ENCODE data around the gene CCDC85B.
A peak's percentile ranks its signal among the peaks of the same experiment; 100 is the strongest.

Gene CCDC85B

DNA sequence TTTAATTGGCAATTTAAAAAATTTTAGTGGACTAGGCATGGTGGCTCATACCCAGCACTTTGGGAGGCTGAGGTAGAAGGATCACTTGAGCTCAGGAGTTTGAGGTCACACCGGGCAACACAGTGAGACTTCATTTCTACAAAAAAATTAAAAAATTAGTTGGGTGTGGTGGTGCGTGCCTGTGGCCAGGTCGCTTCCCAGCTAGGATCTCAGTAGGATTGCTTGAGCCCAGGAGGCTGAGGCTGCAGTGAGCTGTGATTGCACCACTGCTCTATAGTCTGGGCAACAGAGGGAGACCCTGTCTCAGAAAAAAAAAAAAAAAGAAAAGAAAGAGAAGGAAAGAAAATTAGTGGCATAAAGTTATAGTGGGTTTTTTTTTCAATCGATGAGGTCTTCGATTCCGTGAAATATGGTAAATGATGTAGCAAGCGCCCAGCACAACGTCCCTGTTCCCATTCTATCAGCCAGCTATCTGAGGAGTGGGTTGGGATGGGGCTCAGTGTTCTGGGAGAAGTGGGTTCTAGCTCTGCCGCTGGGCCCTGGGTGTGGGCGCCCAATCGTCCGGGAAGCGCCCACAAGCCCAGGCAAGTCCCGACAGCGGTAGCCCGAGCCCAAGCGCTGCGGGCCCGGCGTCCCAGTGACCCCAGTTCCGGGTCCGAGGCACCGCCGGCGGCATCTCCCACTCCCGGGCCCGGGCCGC, 8.3 kb downstream of the CCDC85B start:
- Histone ChIP-seq H3K4me3 (ENCODE audit: low read length) (peak overlapping the region; percentile 31), H3K9ac (ENCODE audit: low read length) (peak overlapping the region; percentile 62), H3K9me3 (ENCODE audit: control insufficient read depth, low read length) (no peaks in the 10 kb centered on the region), H3K4me1 (ENCODE audit: control insufficient read depth, insufficient read depth, low read length) (peaks cover 21% of the 10 kb centered on the region), H3K36me3 (ENCODE audit: control insufficient read depth, insufficient read depth, low read length) (no peaks in the 10 kb centered on the region), H3K27me3 (ENCODE audit: control insufficient read depth, insufficient read depth, low read length) (peaks cover 6% of the 10 kb centered on the region)

DNA sequence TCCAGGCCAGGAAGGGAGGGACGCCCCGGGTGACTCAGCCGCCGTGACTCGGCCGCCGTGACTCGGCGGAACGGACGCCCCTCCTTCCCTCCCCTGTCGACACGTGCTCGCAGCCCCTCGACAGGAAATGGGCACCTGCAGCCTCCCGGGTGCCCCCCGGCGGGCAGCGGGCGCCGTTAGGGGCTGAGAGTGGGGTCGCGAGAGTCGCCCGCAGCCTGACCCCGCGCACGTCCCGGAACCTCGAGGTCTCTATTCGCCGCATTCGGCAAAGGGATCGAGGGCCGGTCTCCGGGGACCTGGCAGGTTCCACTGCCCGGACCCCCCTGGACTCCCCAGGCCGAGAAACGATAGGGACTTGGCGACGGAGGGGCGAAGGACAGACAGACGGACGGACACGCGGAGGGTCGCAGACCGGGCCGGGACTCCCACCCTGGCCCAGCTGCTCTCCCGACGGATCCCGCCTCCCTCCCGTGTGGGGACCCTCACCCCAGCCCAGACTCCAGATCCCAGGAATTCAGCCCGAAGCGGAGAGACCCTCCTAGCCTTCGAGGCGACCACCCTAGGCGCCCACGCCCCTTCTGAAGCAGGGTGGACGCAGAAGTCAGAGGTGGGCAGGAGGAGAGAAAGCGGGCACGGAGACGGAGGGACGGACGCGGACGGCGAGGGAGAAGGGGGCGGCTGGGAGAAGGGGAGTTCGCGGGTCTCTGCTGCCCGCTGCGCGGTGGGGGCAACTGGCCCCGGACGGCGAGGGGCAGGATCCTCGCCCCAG, 9.1 kb downstream of the CCDC85B start:
- Histone ChIP-seq H3K4me3 (ENCODE audit: low read length) (peak overlapping the region; percentile 31), H3K9me3 (ENCODE audit: control insufficient read depth, low read length) (no peaks in the 10 kb centered on the region), H3K9ac (ENCODE audit: low read length) (peak overlapping the region; percentile 62), H3K4me1 (ENCODE audit: control insufficient read depth, insufficient read depth, low read length) (peaks cover 21% of the 10 kb centered on the region), H3K36me3 (ENCODE audit: control insufficient read depth, insufficient read depth, low read length) (no peaks in the 10 kb centered on the region), H3K27me3 (ENCODE audit: control insufficient read depth, insufficient read depth, low read length) (peaks cover 6% of the 10 kb centered on the region)

DNA sequence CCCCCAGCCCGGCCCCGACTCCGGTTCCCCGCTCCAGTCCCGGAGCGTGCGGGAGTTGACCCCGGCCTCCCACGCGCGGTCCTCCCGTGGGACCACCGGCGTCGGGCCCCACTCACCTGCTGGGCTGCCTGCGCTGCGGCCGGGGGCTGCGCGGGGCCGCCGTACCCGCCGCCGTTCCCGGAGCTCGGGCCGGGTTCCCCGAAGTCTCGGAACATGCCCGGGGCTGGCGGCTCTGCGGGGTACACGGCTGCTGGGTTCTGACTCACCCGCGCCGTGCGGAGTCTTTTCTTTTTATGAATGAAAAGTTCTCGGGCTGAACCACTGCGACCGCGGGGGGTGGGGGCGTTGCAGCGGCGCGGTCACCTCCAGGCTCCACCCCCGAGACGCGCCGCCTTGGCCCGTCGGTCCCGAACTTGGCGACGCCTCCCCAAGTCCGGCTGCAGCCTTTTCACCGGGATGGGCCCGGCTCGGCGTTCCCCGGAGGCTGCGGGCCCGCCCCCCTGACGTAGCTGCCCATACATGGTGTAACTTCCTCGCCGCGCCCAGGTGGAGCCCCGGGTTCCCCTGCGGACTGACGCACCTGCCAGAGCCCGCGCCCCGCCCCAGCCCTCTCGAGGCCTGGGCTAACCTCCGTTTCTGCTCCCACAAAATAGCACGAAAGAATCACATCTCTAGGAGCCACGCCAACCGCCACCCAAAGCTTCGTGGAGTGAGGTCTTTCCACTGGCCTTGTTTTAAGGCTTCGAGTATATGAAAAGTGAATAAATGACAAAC, 9.8 kb downstream of the CCDC85B start, which contains the start of gene FOSL1:
Gene FOSL1, minus strand, starts transcription at position 264 of the 774 bp plus-strand sequence. Its CDS starts 49 bp downstream, at position 215.
- H3K36me3 ChIP-seq (ENCODE audit: control insufficient read depth, insufficient read depth, low read length), result no peaks in the 10 kb centered on the region
- H3K9me3 ChIP-seq (ENCODE audit: control insufficient read depth, low read length), result no peaks in the 10 kb centered on the region
- peak within 1 kb of the TSS; percentile 62 for H3K9ac ChIP-seq (ENCODE audit: low read length)
- H3K27me3 ChIP-seq (ENCODE audit: control insufficient read depth, insufficient read depth, low read length), result peaks cover 6% of the 10 kb centered on the region
- H3K4me1 ChIP-seq (ENCODE audit: control insufficient read depth, insufficient read depth, low read length), result peaks cover 21% of the 10 kb centered on the region
- peak within 1 kb of the TSS; percentile 31 for H3K4me3 ChIP-seq (ENCODE audit: low read length)

DNA sequence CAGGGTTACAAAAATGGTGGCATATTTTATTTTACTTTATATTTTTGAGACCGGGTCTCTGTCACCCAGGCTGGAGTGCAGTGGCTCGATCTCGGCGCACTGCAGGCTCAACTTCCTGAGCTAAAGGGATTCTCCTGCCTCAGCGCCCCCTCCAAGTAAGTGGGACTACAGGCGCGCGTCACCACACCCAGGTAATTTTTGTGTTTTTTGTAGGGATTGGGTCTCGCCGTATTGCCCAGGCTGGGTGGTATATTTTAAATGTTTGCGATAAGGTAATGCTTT, 10.4 kb downstream of the CCDC85B start:
- peaks cover 6% of the 10 kb centered on the region for H3K27me3 ChIP-seq (ENCODE audit: control insufficient read depth, insufficient read depth, low read length)
- H3K4me1 ChIP-seq (ENCODE audit: control insufficient read depth, insufficient read depth, low read length), result peaks cover 21% of the 10 kb centered on the region
- H3K36me3 ChIP-seq (ENCODE audit: control insufficient read depth, insufficient read depth, low read length), result no peaks in the 10 kb centered on the region
- H3K4me3 ChIP-seq (ENCODE audit: low read length), result no peak overlapping the region
- no peaks in the 10 kb centered on the region for H3K9me3 ChIP-seq (ENCODE audit: control insufficient read depth, low read length)
- H3K9ac ChIP-seq (ENCODE audit: low read length), result no peak overlapping the region

DNA sequence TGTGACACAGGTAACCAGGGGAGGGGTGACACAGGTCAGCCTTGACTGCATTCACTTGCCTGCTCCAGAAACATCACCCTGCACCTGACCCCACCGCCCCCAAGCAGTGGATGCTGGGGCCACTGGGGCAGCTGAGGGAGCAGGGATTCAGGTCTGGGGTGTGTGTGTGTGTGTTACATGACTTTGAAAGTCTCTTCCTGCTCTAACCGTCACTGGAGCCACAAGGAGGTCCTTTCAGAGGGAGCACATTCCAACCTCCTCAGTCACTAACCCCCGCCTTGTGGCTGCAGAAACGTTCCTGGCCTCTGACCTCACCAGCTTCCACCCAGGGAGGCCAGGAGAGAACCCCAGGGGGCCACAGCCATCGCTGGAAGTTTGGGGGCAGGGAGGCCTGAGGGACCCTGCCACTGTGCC, 12.6 kb downstream of the CCDC85B start:
- Histone ChIP-seq H3K36me3 (ENCODE audit: control insufficient read depth, insufficient read depth, low read length) (no peaks in the 10 kb centered on the region), H3K9me3 (ENCODE audit: control insufficient read depth, low read length) (no peaks in the 10 kb centered on the region), H3K4me3 (ENCODE audit: low read length) (no peak overlapping the region), H3K27me3 (ENCODE audit: control insufficient read depth, insufficient read depth, low read length) (peaks cover 6% of the 10 kb centered on the region), H3K9ac (ENCODE audit: low read length) (no peak overlapping the region), H3K4me1 (ENCODE audit: control insufficient read depth, insufficient read depth, low read length) (peaks cover 21% of the 10 kb centered on the region)

DNA sequence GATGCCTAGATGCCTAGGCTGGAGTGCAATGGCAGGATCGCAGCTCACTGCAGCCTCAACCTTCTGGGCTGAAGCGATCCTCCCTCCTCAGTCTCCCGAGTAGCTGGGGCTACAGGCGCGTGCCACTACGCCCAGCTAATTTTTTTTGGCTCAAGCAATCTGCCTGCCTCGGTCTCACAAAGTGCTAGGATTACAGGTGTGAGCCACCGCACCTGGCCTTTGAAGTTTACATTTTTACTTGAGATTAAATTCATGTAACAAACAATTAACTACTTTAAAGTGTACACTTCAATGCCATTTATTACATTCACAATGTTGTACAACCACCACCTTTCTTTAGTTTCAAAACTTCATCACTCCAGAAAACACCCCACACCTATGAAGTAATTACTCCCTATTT, 13.2 kb downstream of the CCDC85B start:
- no peaks in the 10 kb centered on the region for H3K9me3 ChIP-seq (ENCODE audit: control insufficient read depth, low read length)
- H3K9ac ChIP-seq (ENCODE audit: low read length), result no peak overlapping the region
- no peaks in the 10 kb centered on the region for H3K36me3 ChIP-seq (ENCODE audit: control insufficient read depth, insufficient read depth, low read length)
- peaks cover 7% of the 10 kb centered on the region for H3K27me3 ChIP-seq (ENCODE audit: control insufficient read depth, insufficient read depth, low read length)
- peaks cover 18% of the 10 kb centered on the region for H3K4me1 ChIP-seq (ENCODE audit: control insufficient read depth, insufficient read depth, low read length)
- H3K4me3 ChIP-seq (ENCODE audit: low read length), result no peak overlapping the region

DNA sequence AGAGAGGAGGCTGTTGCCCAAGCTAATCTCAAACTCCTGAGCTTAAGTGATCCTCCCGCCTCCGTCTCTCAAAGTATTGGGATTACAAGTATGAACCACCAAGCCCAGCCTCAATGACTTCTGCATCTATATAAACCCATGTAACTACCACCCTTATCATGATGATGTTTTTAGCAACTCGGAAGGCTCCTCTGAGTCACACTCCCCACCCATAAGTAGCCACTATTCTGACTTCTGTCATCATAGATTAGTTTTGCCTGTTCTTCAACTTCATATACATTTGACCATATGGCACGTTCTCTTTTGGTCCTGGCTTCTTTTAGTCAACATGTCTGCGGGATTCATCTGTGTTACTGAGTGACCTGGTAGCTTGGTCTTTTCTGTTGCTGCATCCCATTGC, 16.1 kb downstream of the CCDC85B start:
- Histone ChIP-seq H3K4me1 (ENCODE audit: control insufficient read depth, insufficient read depth, low read length) (peaks cover 4% of the 10 kb centered on the region), H3K9me3 (ENCODE audit: control insufficient read depth, low read length) (no peaks in the 10 kb centered on the region), H3K9ac (ENCODE audit: low read length) (no peak overlapping the region), H3K27me3 (ENCODE audit: control insufficient read depth, insufficient read depth, low read length) (peaks cover 3% of the 10 kb centered on the region), H3K36me3 (ENCODE audit: control insufficient read depth, insufficient read depth, low read length) (no peaks in the 10 kb centered on the region), H3K4me3 (ENCODE audit: low read length) (no peak overlapping the region)

DNA sequence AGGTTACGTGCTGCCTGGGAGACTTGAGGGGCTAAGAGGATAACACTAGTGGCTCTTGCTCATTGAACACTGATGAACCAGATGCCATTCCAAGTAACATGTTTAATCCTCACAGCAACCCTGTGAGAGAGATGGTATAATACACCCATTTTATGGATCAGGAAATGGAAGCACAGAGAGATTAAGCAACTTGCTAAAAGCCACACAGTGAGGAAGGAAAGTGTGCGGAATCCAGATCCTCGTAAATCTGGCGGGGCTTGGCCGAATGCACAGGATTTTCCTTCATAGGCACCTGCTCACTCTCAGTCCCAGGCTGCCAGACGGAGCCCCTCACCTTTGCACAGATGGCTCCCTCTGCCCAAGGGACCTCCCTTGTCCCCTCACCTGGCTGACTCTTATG, 17.4 kb downstream of the CCDC85B start:
- Histone ChIP-seq H3K4me1 (ENCODE audit: control insufficient read depth, insufficient read depth, low read length) (peaks cover 17% of the 10 kb centered on the region), H3K36me3 (ENCODE audit: control insufficient read depth, insufficient read depth, low read length) (no peaks in the 10 kb centered on the region), H3K27me3 (ENCODE audit: control insufficient read depth, insufficient read depth, low read length) (peaks cover 3% of the 10 kb centered on the region)

DNA sequence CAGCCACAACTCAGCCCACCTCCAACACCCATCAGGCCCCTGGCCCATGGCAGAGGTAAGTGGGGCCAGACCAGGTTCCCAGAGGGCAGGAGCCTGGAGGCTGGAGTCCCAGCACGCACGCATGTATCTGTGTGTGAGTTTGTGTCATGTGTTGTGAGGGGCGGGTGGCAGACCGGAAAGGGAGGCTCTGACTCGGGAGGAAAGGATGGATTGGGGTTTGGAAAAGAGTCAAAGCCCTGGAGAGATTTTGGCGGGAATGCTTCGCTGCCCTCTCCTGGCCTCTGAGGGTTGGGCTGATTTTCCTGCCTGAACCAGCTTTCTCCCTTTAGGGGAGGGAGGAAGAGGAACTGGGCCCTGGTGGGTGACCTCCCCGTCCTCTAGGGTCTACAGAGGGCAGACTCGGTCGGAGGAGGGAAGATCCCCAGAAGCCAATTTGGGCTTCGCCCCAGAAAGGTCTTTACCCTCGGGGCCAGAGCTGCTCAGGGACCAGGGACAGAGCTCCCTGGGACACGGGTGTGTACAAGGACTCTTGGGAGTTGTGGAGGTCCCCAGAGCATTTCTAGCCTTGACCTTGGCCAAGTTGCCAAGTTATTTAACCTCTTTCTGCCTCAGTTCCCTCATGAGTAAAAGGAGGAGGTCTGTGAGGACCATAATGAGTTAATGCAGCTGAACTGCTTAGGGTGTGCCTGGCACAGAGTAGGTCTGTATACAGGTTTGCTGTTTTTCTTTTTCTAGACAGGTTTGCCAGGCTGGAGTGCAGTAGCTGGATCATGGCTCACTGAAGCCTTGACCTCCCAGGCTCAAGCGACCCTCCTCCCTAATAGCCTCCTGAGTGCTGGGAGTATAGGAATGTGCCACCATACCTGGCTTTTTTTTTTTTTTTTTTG, 21.5 kb downstream of the CCDC85B start:
- no peaks in the 10 kb centered on the region for H3K9me3 ChIP-seq (ENCODE audit: control insufficient read depth, low read length)
- peaks cover 3% of the 10 kb centered on the region for H3K27me3 ChIP-seq (ENCODE audit: control insufficient read depth, insufficient read depth, low read length)
- no peak overlapping the region for H3K4me3 ChIP-seq (ENCODE audit: low read length)
- H3K36me3 ChIP-seq (ENCODE audit: control insufficient read depth, insufficient read depth, low read length), result no peaks in the 10 kb centered on the region
- H3K4me1 ChIP-seq (ENCODE audit: control insufficient read depth, insufficient read depth, low read length), result peaks cover 34% of the 10 kb centered on the region
- peak overlapping the region; percentile 41 for H3K9ac ChIP-seq (ENCODE audit: low read length)

More for the DNA sequence above, 17.4 kb downstream of the CCDC85B start:
- Histone ChIP-seq H3K9ac (ENCODE audit: low read length) (no peak overlapping the region), H3K4me3 (ENCODE audit: low read length) (no peak overlapping the region), H3K9me3 (ENCODE audit: control insufficient read depth, low read length) (no peaks in the 10 kb centered on the region)

DNA sequence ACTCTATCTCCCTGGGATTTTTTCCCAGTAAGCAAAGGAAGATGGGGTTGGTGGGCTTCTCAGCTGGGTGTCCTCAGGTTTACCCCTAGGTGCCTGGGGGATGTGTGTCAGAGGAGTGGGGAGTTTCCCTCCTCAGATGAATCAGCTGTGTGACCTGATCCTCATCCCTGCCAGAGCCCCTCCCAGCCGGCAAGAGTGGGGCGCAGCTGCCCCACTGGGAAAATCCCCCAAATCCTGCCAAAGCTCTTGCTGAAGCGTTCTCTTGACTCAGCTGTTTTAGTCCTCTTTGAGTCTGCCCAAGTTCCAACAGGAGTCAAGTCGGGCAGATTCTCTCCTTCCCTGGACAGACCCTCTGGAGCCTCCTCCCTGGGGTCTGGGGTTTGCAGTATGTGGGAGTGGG, 22.4 kb downstream of the CCDC85B start:
- Histone ChIP-seq H3K4me1 (ENCODE audit: control insufficient read depth, insufficient read depth, low read length) (peaks cover 43% of the 10 kb centered on the region), H3K4me3 (ENCODE audit: low read length) (no peak overlapping the region), H3K36me3 (ENCODE audit: control insufficient read depth, insufficient read depth, low read length) (no peaks in the 10 kb centered on the region), H3K9ac (ENCODE audit: low read length) (no peak overlapping the region), H3K9me3 (ENCODE audit: control insufficient read depth, low read length) (no peaks in the 10 kb centered on the region), H3K27me3 (ENCODE audit: control insufficient read depth, insufficient read depth, low read length) (peaks cover 3% of the 10 kb centered on the region)

DNA sequence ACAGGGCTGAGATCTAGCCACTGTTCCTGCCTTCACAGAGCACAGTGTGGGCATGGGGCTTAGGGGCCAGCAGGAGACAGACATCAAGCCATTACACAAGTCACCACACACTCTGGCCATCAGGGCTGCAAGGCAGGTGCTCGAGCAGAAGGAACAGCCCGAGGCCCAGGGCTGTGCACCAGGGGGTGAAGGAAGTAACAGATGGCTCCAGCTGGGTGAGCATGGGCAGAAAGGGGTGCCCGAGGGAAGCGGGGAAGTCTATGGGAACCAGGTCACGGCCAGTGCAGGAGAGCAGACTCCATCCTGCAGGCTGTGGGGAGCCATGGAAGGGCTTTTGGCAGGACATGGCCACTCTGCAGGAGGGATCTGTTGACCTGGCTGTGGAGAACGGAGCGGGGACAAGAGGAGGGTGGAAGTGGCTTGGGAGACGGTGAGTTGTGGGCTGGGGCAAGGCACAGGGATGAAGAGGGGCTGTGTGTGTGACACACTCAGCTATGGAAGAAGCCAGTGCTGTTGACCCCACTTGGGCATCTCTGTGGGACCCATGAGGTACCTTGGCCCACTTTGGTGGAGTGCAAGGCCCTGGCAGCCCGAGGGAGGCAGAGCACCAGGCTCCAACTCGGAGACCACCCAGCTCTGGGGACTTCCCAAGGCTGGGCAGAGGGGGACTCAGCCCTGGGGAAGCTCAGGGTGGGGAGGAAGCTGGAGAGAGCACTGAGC, 24.8 kb downstream of the CCDC85B start:
- Histone ChIP-seq H3K4me3 (ENCODE audit: low read length) (no peak overlapping the region), H3K27me3 (ENCODE audit: control insufficient read depth, insufficient read depth, low read length) (no peaks in the 10 kb centered on the region), H3K9ac (ENCODE audit: low read length) (no peak overlapping the region), H3K4me1 (ENCODE audit: control insufficient read depth, insufficient read depth, low read length) (peaks cover 51% of the 10 kb centered on the region), H3K36me3 (ENCODE audit: control insufficient read depth, insufficient read depth, low read length) (no peaks in the 10 kb centered on the region), H3K9me3 (ENCODE audit: control insufficient read depth, low read length) (no peaks in the 10 kb centered on the region)
